NCI-H460 (cell line): ENCODE results near the gene GFRA1. TPM values are rescaled to one million over a fixed set of nuclear protein-coding genes. Genes with fewer than 3 reads are reported as not detected.

Experiments used
- DNase-seq: peaks from one replicate; pipeline ENCODE4 v3.0.0-alpha.2; 2016; ENCODE audit warnings: low read depth; ENCODE audit errors: extremely low read depth
- polyA plus RNA-seq: library from polyadenylated mRNA; depleted of rRNA; stranded (reverse); fragments of >200 nt; gene quantifications from 2 replicates; pipeline ENCODE4 v1.2.3, GENCODE V29; 2014; cell fraction: nucleus; rRNA removed
- total RNA-seq: library from RNA; depleted of rRNA; stranded (reverse); fragments of >200 nt; shearing (Covaris generic); gene quantifications from 2 replicates; pipeline ENCODE4 v1.2.3, GENCODE V29; 2014; rRNA removed

Gene GFRA1
- 0.69 and 0.92 TPM in 2 replicates for total RNA-seq
- polyA plus RNA-seq, result 0.10 and 3.3 TPM in 2 replicates

- no peak for DNase-seq
Observed at GRCh38 chr10:116272440-116273283, at the start of gene GFRA1. Gene GFRA1, minus strand, starts transcription at chr10:116273206. Its CDS starts 1,177 bp downstream, at chr10:116272029.

GRCh38 chr10:116316503-116316902 lies 43.5 kb upstream of the GFRA1 start:
- DNase-seq, result no peak

GRCh38 chr10:116312548-116312947 lies 39.5 kb upstream of the GFRA1 start:
- no peak for DNase-seq

- DNase-seq, result no peak
Observed at GRCh38 chr10:116311706-116312490, 38.9 kb upstream of the GFRA1 start.

GRCh38 chr10:116311016-116311415 lies 38.0 kb upstream of the GFRA1 start:
- no peak for DNase-seq

- no peak for DNase-seq
Observed at GRCh38 chr10:116307455-116307854, 34.4 kb upstream of the GFRA1 start.

GRCh38 chr10:116306847-116307246 lies 33.8 kb upstream of the GFRA1 start:
- no peak for DNase-seq

- no peak for DNase-seq
Observed at GRCh38 chr10:116304923-116305322, 31.9 kb upstream of the GFRA1 start.

GRCh38 chr10:116300542-116300941 lies 27.5 kb upstream of the GFRA1 start:
- no peak for DNase-seq

- no peak for DNase-seq
Observed at GRCh38 chr10:116298586-116298985, 25.6 kb upstream of the GFRA1 start.

- no peak for DNase-seq
Observed at GRCh38 chr10:116296291-116296721, 23.3 kb upstream of the GFRA1 start.

GRCh38 chr10:116292493-116292892 lies 19.5 kb upstream of the GFRA1 start:
- no peak for DNase-seq

- DNase-seq, result no peak
Observed at GRCh38 chr10:116289652-116290051, 16.6 kb upstream of the GFRA1 start.

- DNase-seq, result peak; percentile 34
Observed at GRCh38 chr10:116287906-116288501, 15.0 kb upstream of the GFRA1 start.

GRCh38 chr10:116286626-116287200 lies 13.7 kb upstream of the GFRA1 start:
- DNase-seq, result no peak

GRCh38 chr10:116281775-116282174 lies 8.8 kb upstream of the GFRA1 start:
- no peak for DNase-seq

GRCh38 chr10:116278846-116279245 lies 5.8 kb upstream of the GFRA1 start:
- DNase-seq, result no peak

- no peak for DNase-seq
Observed at GRCh38 chr10:116276981-116277380, 4.0 kb upstream of the GFRA1 start.

GRCh38 chr10:116274064-116274904 lies 1.3 kb upstream of the GFRA1 start:
- DNase-seq, result no peak
